ENCODE measurements around the gene NCKAP5. TPM values are rescaled to one million over a fixed set of nuclear protein-coding genes. Genes with fewer than 3 reads are reported as not detected.

Gene NCKAP5
- total RNA-seq, 4 donors from 2014 or later = 0.03 to 0.55 (median 0.33) TPM

DNA sequence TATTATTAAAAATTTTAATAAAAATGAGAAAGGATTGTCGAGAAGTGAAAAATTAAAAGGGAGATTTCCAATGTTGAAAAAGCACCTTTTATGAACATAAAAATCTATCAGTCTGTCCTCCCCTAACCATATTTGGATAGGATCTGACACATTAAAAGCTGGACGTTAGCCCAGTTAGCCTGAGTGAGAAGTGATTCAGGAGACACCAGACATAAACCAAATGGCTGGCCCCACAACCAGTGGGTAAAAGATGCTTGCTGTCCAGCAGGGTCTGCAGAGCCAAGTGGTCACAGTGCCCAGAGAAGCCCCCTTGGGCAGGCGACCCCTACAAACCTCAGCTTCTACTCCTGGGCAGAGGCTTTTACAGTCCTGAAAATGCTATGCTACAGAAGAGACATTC is 644.5 kb downstream of the NCKAP5 start:
- no peaks in the 10 kb centered on the region for H3K27me3 ChIP-seq
- in situ Hi-C loops (cut with MboI; ENCODE audit: low sequenced_read_pairs in 4 of 4) = no loop called here
- H3K27ac ChIP-seq = no peak overlapping the region
- no peak overlapping the region for H3K4me3 ChIP-seq
- no peaks in the 10 kb centered on the region for H3K9me3 ChIP-seq
- no peaks in the 10 kb centered on the region for H3K4me1 ChIP-seq
- intact Hi-C loops (cut with DNase I; ENCODE audit: low total_unique reads) = no loop called here
- no peak for ATAC-seq
- DNase-seq = no peak
- TF ChIP-seq, protein P1, sequence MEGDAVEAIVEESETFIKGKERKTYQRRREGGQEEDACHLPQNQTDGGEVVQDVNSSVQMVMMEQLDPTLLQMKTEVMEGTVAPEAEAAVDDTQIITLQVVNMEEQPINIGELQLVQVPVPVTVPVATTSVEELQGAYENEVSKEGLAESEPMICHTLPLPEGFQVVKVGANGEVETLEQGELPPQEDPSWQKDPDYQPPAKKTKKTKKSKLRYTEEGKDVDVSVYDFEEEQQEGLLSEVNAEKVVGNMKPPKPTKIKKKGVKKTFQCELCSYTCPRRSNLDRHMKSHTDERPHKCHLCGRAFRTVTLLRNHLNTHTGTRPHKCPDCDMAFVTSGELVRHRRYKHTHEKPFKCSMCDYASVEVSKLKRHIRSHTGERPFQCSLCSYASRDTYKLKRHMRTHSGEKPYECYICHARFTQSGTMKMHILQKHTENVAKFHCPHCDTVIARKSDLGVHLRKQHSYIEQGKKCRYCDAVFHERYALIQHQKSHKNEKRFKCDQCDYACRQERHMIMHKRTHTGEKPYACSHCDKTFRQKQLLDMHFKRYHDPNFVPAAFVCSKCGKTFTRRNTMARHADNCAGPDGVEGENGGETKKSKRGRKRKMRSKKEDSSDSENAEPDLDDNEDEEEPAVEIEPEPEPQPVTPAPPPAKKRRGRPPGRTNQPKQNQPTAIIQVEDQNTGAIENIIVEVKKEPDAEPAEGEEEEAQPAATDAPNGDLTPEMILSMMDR (IDR thresholded peaks at IDR 0.05 in 4 of 5, conservative IDR thresholded peaks at IDR 0.05 in 1 of 5) = no peak
- no peak for TF ChIP-seq POLR2A (IDR thresholded peaks at IDR 0.05)
- H3K36me3 ChIP-seq = no peaks in the 10 kb centered on the region

DNA sequence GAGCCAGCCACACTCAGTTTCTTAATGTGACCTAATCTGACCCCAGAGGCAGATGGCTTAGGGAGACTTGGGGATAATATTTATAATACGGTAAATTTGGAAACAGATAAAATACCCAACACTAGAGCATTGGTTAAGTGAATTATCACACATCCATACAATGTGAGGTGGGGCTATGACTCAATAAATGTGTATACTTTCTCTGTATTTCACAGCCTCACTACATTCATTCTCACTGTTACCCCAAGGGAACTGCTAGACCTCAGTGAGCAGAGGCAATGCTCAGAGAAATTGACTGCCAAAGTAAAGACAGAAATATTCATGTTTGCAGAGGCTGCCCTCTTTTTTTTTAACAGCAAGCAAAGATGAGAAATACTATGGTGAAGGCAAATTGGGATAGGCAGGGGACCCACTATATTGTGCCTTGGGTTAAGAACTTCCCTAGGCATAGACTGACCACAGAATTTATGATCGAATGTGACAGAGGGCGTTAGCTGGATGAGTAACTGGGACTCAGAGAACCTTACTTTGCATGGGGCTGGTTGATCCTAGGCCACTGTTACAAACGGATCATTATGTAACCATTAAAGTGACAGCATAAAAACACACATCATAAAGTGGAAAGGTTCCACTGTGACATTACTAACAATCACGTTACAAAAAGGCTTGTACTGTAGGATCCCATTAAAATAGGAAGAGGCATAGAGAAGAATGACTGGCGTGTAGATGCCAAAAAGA is 652.3 kb downstream of the NCKAP5 start:
- intact Hi-C loops (cut with DNase I; ENCODE audit: low total_unique reads) (no loop called here), in situ Hi-C loops (cut with MboI; ENCODE audit: low sequenced_read_pairs in 4 of 4) (no loop called here)
- TF ChIP-seq POLR2A (IDR thresholded peaks at IDR 0.05) = no peak
- TF ChIP-seq, protein P1 (IDR thresholded peaks at IDR 0.05 in 4 of 5, conservative IDR thresholded peaks at IDR 0.05 in 1 of 5) = no peak

DNA sequence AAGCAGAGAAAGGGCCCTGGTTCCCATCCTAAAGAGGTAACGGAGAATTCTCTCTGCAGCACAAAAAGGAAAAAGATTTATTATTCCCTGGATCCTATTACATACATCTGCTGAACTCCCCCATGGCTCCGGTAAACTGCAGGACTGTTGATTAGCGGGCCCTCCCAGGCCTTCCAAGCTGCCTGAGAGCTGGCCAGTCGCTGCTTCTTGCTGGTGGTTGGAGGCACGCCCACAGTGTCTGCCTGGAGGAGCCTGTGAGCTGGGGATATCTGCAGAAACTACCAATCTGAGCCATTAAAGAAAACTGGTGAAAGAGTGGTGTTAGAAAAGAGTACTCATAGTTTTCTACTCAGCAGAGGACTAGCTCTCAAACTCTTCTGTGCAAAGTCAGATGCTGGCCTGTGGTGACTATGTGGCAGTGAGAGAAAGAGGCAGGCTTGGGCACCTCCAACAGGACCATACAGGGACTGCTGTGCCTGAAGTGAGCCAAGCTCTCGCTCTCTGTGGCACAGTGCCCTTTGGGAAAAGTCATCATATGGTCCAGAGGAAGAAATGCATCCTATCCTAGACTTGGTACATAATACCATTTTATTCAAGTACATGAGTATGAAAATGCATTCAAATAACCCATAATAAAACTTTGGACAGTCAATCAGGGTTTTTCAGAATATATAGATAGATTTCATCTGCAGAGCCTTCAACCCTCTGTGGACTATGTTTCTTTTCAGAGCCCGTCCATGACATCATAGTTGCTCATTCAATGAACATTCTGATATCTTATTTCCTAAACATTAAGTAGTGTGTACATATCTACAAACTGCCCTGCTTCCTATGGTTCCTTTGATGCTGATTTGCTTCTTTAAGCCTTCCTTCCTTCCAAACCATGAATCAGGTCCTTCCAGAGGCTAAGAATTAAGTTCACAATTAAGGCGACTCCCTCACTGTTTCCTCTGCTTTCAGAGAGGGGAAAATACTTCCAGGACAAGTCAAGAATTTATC is 656.2 kb downstream of the NCKAP5 start:
- intact Hi-C loops (cut with DNase I; ENCODE audit: low total_unique reads) (no loop called here), in situ Hi-C loops (cut with MboI; ENCODE audit: low sequenced_read_pairs in 4 of 4) (no loop called here)

More for the DNA sequence above, 652.3 kb downstream of the NCKAP5 start:
- no peak overlapping the region for H3K4me3 ChIP-seq
- ATAC-seq = no peak
- no peaks in the 10 kb centered on the region for H3K4me1 ChIP-seq
- DNase-seq = no peak
- H3K36me3 ChIP-seq = no peaks in the 10 kb centered on the region
- H3K27me3 ChIP-seq = no peaks in the 10 kb centered on the region
- H3K9me3 ChIP-seq = no peaks in the 10 kb centered on the region
- no peak overlapping the region for H3K27ac ChIP-seq

DNA sequence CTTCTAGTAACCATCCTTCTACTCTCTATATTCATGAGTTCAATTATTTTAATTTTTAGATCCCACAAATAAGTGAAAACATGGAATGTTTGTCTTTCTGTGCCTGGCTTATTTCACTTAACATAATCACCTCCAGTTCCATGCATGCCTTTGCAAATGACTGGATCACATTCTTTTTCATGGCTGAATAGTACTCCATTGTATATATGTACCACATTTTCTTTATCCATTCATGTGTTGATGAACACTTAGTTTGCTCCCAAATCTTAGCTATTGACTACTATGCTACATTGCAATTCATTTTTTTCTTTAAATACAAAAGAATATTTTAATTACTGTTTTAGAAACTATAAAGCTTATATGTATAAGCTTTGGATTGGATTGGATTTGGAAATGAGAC is 657.8 kb downstream of the NCKAP5 start:
- TF ChIP-seq POLR2A (IDR thresholded peaks at IDR 0.05) = no peak
- TF ChIP-seq, protein P1 (IDR thresholded peaks at IDR 0.05 in 4 of 5, conservative IDR thresholded peaks at IDR 0.05 in 1 of 5) = no peak
- Histone ChIP-seq H3K27me3 (no peaks in the 10 kb centered on the region), H3K9me3 (no peaks in the 10 kb centered on the region), H3K27ac (no peak overlapping the region), H3K4me3 (no peak overlapping the region), H3K36me3 (no peaks in the 10 kb centered on the region), H3K4me1 (no peaks in the 10 kb centered on the region)
- in situ Hi-C loops (cut with MboI; ENCODE audit: low sequenced_read_pairs in 4 of 4) = no loop called here
- ATAC-seq (no peak), DNase-seq (no peak)
- intact Hi-C loops (cut with DNase I; ENCODE audit: low total_unique reads) = no loop called here

More for the DNA sequence above, 656.2 kb downstream of the NCKAP5 start:
- TF ChIP-seq, protein P1 (IDR thresholded peaks at IDR 0.05 in 4 of 5, conservative IDR thresholded peaks at IDR 0.05 in 1 of 5) = no peak
- no peak for TF ChIP-seq POLR2A (IDR thresholded peaks at IDR 0.05)
- no peaks in the 10 kb centered on the region for H3K36me3 ChIP-seq
- H3K4me3 ChIP-seq = no peak overlapping the region
- no peaks in the 10 kb centered on the region for H3K27me3 ChIP-seq
- no peaks in the 10 kb centered on the region for H3K4me1 ChIP-seq
- DNase-seq (no peak), ATAC-seq (no peak)
- H3K27ac ChIP-seq = no peak overlapping the region
- no peaks in the 10 kb centered on the region for H3K9me3 ChIP-seq
